GM12891 (cell line): Measurements from ENCODE around the gene MTG1.

Source experiments
- POLR2A ChIP-seq: IDR thresholded peaks from 2 replicates; pipeline ENCODE4 v1.6.1; 2011; ENCODE audit warnings: low read depth, low read length, control low read depth
- POLR2AphosphoS5 ChIP-seq: IDR thresholded peaks from 2 replicates; pipeline ENCODE4 v1.6.1; 2011; ENCODE audit warnings: low read depth, low read length, control low read depth
- SPI1 ChIP-seq: IDR thresholded peaks from 2 replicates; pipeline ENCODE4 v1.6.1; 2011; ENCODE audit warnings: low read depth, low read length, control low read depth

DNA sequence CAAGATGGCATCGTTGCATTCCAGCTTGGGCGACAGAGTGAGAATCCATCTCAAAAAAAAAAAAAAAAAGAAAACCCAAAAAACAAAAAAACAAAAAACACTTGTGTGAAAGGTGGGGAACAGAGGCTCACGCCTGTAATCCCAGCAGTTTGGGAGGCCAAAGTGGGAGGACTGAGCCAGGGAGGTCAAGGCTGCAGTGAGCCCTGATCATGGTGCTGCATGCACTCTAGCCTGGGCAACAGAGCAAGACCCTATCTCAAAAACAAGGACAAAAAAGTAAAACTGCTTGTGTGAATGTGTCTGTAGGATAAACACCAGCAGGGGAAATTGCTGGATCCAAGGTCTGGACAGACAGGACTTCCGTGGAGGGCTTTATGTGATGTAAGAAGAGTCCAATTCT is 10.4 kb upstream of the MTG1 start:
- TF ChIP-seq POLR2A (no peak), POLR2AphosphoS5 (no peak), SPI1 (no peak)
